HEK293 (cell line): Measurements from ENCODE around the gene PSPH.

Source experiments
- CTCF ChIA-PET: fragments of 350-600 bp; formaldehyde crosslinking; extraction: SDS; loops from one replicate; lab custom pipeline; 2021; ENCODE audit warnings: antibody characterized with exemption; lab: Yijun Ruan, JAX
- POLR2A ChIA-PET: fragments of 300-600 bp; formaldehyde crosslinking; extraction: SDS; loops from one replicate; lab custom pipeline; 2020; ENCODE audit warnings: antibody characterized with exemption, inconsistent platforms; lab: Yijun Ruan, JAX
- H3K27ac ChIP-seq: fragments of 200-500 bp; sonication (Bioruptor generic); 2 replicates; pipeline ENCODE4 v1.5.1; 2014; ENCODE audit warnings: low read depth, low read length, control low read depth, inconsistent platforms; ENCODE audit errors: extremely low read depth
- H3K36me3 ChIP-seq, 2 experiments: fragments of 200-500 bp in 1 of 2; sonication (Bioruptor generic) in 1 of 2; 1 replicate in 1 of 2; 2 replicates in 1 of 2; pipeline ENCODE4 v1.5.1; 2014 to 2017; ENCODE audit warnings: inconsistent platforms in 2 of 2, low read length in 2 of 2; ENCODE audit not compliant: control insufficient read depth in 2 of 2, insufficient read depth in 1 of 2
- H3K4me1 ChIP-seq: fragments of 200-500 bp; sonication (Bioruptor generic); 2 replicates; pipeline ENCODE4 v1.5.1; 2014; ENCODE audit warnings: mild to moderate bottlenecking, low read length, inconsistent platforms; ENCODE audit not compliant: control insufficient read depth, insufficient read depth
- H3K4me3 ChIP-seq: 2 replicates; pipeline ENCODE4 v1.5.1; 2011; ENCODE audit warnings: low read depth, mild to moderate bottlenecking, control low read depth, low read length, moderate library complexity
- H3K9me3 ChIP-seq: fragments of 200-500 bp; sonication (Bioruptor generic); 2 replicates; pipeline ENCODE4 v1.5.1; 2014; ENCODE audit warnings: low read depth, low read length, inconsistent platforms; ENCODE audit not compliant: control insufficient read depth, insufficient read depth
- FEZF1 ChIP-seq: fragments of 450-650 bp; formaldehyde crosslinking; IDR thresholded peaks from 2 replicates; pipeline ENCODE4 v1.5.1; 2016; ENCODE audit warnings: missing biosample characterization, missing genetic modification characterization
- OVOL3 ChIP-seq: fragments of 450-650 bp; formaldehyde crosslinking; IDR thresholded peaks from 2 replicates; pipeline ENCODE4 v1.5.1; 2016; ENCODE audit warnings: missing biosample characterization, missing genetic modification characterization
- REPIN1 ChIP-seq: fragments of 450-650 bp; formaldehyde crosslinking; IDR thresholded peaks from 2 replicates; pipeline ENCODE4 v1.5.1; 2017; ENCODE audit warnings: missing biosample characterization, missing genetic modification characterization, low read depth
- SETDB1 ChIP-seq: IDR thresholded peaks from one replicate; pipeline ENCODE4 v1.6.1; 2017; ENCODE audit warnings: mild to moderate bottlenecking, low read length, moderate library complexity, mixed read lengths; ENCODE audit not compliant: insufficient read length
- ZFHX2 ChIP-seq: fragments of 450-650 bp; formaldehyde crosslinking; conservative IDR thresholded peaks from 2 replicates; pipeline ENCODE4 v1.5.1; 2016; ENCODE audit warnings: missing biosample characterization, missing genetic modification characterization
- ZNF112 ChIP-seq: fragments of 450-650 bp; formaldehyde crosslinking; IDR thresholded peaks from 2 replicates; pipeline ENCODE4 v1.5.0; 2017; ENCODE audit warnings: missing biosample characterization, missing genetic modification characterization
- ZNF121 ChIP-seq: fragments of 450-650 bp; formaldehyde crosslinking; IDR thresholded peaks from 2 replicates; pipeline ENCODE4 v1.5.1; 2016; ENCODE audit warnings: missing biosample characterization, missing genetic modification characterization
- ZNF146 ChIP-seq: fragments of 450-650 bp; formaldehyde crosslinking; IDR thresholded peaks from 2 replicates; pipeline ENCODE4 v1.5.1; 2016; ENCODE audit warnings: missing biosample characterization, missing genetic modification characterization
- ZNF16 ChIP-seq: fragments of 450-650 bp; formaldehyde crosslinking; IDR thresholded peaks from 2 replicates; pipeline ENCODE4 v1.5.1; 2016; ENCODE audit warnings: low read depth, missing biosample characterization, missing genetic modification characterization
- ZNF175 ChIP-seq: fragments of 450-650 bp; formaldehyde crosslinking; IDR thresholded peaks from 2 replicates; pipeline ENCODE4 v1.5.1; 2016; ENCODE audit warnings: missing biosample characterization, missing genetic modification characterization
- ZNF19 ChIP-seq: fragments of 450-650 bp; formaldehyde crosslinking; IDR thresholded peaks from 2 replicates; pipeline ENCODE4; 2016; ENCODE audit warnings: missing biosample characterization, missing genetic modification characterization, low read depth
- ZNF2 ChIP-seq: fragments of 450-650 bp; formaldehyde crosslinking; IDR thresholded peaks from 2 replicates; pipeline ENCODE4 v1.5.1; 2016; ENCODE audit warnings: missing biosample characterization, missing genetic modification characterization
- ZNF302 ChIP-seq: fragments of 450-650 bp; formaldehyde crosslinking; IDR thresholded peaks from 2 replicates; pipeline ENCODE4 v1.5.1; 2016; ENCODE audit warnings: missing biosample characterization, missing genetic modification characterization, low read depth
- ZNF311 ChIP-seq: fragments of 450-650 bp; formaldehyde crosslinking; IDR thresholded peaks from 2 replicates; pipeline ENCODE4 v1.5.1; 2017; ENCODE audit warnings: missing biosample characterization, missing genetic modification characterization, borderline replicate concordance
- ZNF394 ChIP-seq: fragments of 450-650 bp; formaldehyde crosslinking; IDR thresholded peaks from 2 replicates; pipeline ENCODE4 v1.5.1; 2016; ENCODE audit warnings: missing biosample characterization, missing genetic modification characterization, mild to moderate bottlenecking, moderate library complexity, borderline replicate concordance
- ZNF426 ChIP-seq: fragments of 450-650 bp; formaldehyde crosslinking; IDR thresholded peaks from 2 replicates; pipeline ENCODE4 v1.5.1; 2017; ENCODE audit warnings: missing biosample characterization, missing genetic modification characterization, mild to moderate bottlenecking, inconsistent platforms, moderate library complexity
- ZNF433 ChIP-seq: fragments of 450-650 bp; formaldehyde crosslinking; IDR thresholded peaks from 2 replicates; pipeline ENCODE4 v1.5.1; 2016; ENCODE audit warnings: missing biosample characterization, missing genetic modification characterization, low read depth
- ZNF473 ChIP-seq: fragments of 450-650 bp; formaldehyde crosslinking; IDR thresholded peaks from 2 replicates; pipeline ENCODE4 v1.5.1; 2017; ENCODE audit warnings: missing biosample characterization, missing genetic modification characterization
- ZNF521 ChIP-seq: fragments of 450-650 bp; formaldehyde crosslinking; IDR thresholded peaks from 2 replicates; pipeline ENCODE4 v1.5.1; 2017; ENCODE audit warnings: missing biosample characterization, mild to moderate bottlenecking, missing genetic modification characterization
- ZNF626 ChIP-seq: fragments of 450-650 bp; sonication (Bioruptor Pico); formaldehyde crosslinking; IDR thresholded peaks from 2 replicates; pipeline ENCODE4 v1.5.1; 2018; ENCODE audit warnings: missing biosample characterization, missing genetic modification characterization, inconsistent platforms
- ZNF707 ChIP-seq: fragments of 450-650 bp; formaldehyde crosslinking; IDR thresholded peaks from 2 replicates; pipeline ENCODE4 v1.5.1; 2016; ENCODE audit warnings: missing biosample characterization, missing genetic modification characterization
- ZSCAN30 ChIP-seq: fragments of 450-650 bp; IDR thresholded peaks from 2 replicates; pipeline ENCODE4 v1.5.1; 2018; ENCODE audit warnings: missing biosample characterization, mild to moderate bottlenecking, missing genetic modification characterization, moderate library complexity
- TF ChIP-seq, protein P1 (sequence below): fragments of 450-650 bp; formaldehyde crosslinking; IDR thresholded peaks from 2 replicates; pipeline ENCODE4 v1.5.1; 2017; ENCODE audit warnings: missing biosample characterization, missing genetic modification characterization
- TF ChIP-seq, protein P2 (sequence below): fragments of 450-650 bp; formaldehyde crosslinking; IDR thresholded peaks from 2 replicates; pipeline ENCODE4 v1.5.1; 2017; ENCODE audit warnings: missing biosample characterization, missing genetic modification characterization
- TF ChIP-seq, protein P3 (sequence below): fragments of 450-650 bp; formaldehyde crosslinking; IDR thresholded peaks from 2 replicates; pipeline ENCODE4 v1.5.1; 2017; ENCODE audit warnings: missing biosample characterization, missing genetic modification characterization
- TF ChIP-seq, protein P4 (sequence below): fragments of 450-650 bp; formaldehyde crosslinking; IDR thresholded peaks from 2 replicates; pipeline ENCODE4 v1.5.1; 2016; ENCODE audit warnings: missing biosample characterization, missing genetic modification characterization
- TF ChIP-seq, protein P5 (sequence below): fragments of 450-650 bp; formaldehyde crosslinking; IDR thresholded peaks from 2 replicates; pipeline ENCODE4 v1.5.1; 2016; ENCODE audit warnings: missing biosample characterization, missing genetic modification characterization, low read depth

Gene PSPH

DNA sequence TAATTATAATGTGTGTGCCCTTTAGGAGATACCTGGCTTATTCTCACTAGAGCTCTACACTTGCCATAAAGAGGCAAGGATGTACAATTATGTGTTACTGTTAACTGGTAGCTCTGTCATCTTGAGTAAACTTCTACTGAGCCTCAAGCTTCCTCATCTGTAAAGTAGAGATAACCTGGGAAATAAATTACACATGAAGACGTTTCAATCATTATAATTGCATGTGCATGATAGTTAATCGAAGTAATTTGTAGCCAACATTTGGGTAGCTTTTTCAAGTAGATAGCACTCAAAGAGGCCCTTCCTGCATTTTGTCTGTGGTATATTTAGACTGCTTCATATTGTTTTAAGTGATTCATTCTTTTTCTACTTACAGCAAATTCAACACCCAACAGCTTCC lies 2.7 kb upstream of the PSPH start:
- peaks cover 55 to 60% of the 10 kb centered on the region in 2 experiments for H3K36me3 ChIP-seq

DNA sequence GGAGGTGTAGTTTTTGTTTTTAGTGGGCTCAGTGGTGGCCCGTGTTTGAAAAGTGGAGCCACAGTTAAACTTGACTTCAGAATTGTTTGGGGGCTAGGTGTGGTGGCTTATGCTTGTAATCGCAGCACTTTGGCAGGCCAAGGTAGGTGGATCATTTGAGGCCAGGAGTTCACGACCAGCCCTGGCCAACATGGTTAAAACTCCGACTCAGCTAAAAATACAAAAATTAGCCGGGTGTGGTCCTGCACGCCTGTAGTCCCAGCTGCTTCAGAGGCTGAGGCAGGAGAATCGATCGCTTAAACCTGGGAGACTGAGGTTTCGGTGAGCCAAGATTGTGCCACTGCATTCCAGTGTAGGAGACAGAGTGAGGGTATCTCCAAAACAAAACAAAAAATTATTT lies 2.1 kb upstream of the PSPH start:
- TF ChIP-seq ZNF426 = no peak
- TF ChIP-seq ZNF175 (tag by site-specific recombination) = no peak
- TF ChIP-seq ZNF521 = no peak
- TF ChIP-seq, protein P1, sequence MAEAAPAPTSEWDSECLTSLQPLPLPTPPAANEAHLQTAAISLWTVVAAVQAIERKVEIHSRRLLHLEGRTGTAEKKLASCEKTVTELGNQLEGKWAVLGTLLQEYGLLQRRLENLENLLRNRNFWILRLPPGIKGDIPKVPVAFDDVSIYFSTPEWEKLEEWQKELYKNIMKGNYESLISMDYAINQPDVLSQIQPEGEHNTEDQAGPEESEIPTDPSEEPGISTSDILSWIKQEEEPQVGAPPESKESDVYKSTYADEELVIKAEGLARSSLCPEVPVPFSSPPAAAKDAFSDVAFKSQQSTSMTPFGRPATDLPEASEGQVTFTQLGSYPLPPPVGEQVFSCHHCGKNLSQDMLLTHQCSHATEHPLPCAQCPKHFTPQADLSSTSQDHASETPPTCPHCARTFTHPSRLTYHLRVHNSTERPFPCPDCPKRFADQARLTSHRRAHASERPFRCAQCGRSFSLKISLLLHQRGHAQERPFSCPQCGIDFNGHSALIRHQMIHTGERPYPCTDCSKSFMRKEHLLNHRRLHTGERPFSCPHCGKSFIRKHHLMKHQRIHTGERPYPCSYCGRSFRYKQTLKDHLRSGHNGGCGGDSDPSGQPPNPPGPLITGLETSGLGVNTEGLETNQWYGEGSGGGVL (tag by site-specific recombination) = no peak
- no peak for TF ChIP-seq REPIN1 (tag by site-specific recombination)
- TF ChIP-seq SETDB1 = no peak
- TF ChIP-seq ZNF2 = no peak
- TF ChIP-seq, protein P2, sequence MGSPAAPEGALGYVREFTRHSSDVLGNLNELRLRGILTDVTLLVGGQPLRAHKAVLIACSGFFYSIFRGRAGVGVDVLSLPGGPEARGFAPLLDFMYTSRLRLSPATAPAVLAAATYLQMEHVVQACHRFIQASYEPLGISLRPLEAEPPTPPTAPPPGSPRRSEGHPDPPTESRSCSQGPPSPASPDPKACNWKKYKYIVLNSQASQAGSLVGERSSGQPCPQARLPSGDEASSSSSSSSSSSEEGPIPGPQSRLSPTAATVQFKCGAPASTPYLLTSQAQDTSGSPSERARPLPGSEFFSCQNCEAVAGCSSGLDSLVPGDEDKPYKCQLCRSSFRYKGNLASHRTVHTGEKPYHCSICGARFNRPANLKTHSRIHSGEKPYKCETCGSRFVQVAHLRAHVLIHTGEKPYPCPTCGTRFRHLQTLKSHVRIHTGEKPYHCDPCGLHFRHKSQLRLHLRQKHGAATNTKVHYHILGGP (tag by site-specific recombination) = no peak
- no peak for TF ChIP-seq ZNF626 (tag by site-specific recombination)
- TF ChIP-seq ZFHX2 = no peak
- no peak for TF ChIP-seq ZNF473
- TF ChIP-seq ZNF112 (tag by site-specific recombination) = no peak
- no peak for TF ChIP-seq FEZF1 (tag by site-specific recombination)
- TF ChIP-seq ZNF302 (tag by site-specific recombination) = no peak
- TF ChIP-seq ZNF121 (tag by site-specific recombination) = no peak
- TF ChIP-seq OVOL3 (tag by site-specific recombination) = no peak
- no peak for TF ChIP-seq ZNF16 (tag by site-specific recombination)
- TF ChIP-seq ZNF433 (tag by site-specific recombination) = no peak
- ChIA-PET POLR2A (interaction anchor here (1.6 to 2.1 kb wide), 2 partner anchors 11 to 19 kb away, joined by 7 to 20 read pairs; partner anchors contain the start of gene SUMF2), CTCF (interaction anchor here (1.0 kb wide), 1 partner anchor 21 kb away, joined by 3 read pairs; no protein-coding TSS in a partner anchor)
- Histone ChIP-seq H3K4me1 (peaks cover 15% of the 10 kb centered on the region), H3K4me3 (no peak overlapping the region), H3K36me3 (peaks cover 49 to 55% of the 10 kb centered on the region in 2 experiments), H3K9me3 (no peaks in the 10 kb centered on the region), H3K27ac (peak overlapping the region; percentile 24; the same call in 1 of the 2 replicates)

More for the DNA sequence above, 2.7 kb upstream of the PSPH start:
- Histone ChIP-seq H3K4me1 (peaks cover 13% of the 10 kb centered on the region), H3K9me3 (no peaks in the 10 kb centered on the region), H3K4me3 (no peak overlapping the region), H3K27ac (no peak overlapping the region)
- TF ChIP-seq ZNF707 (tag by site-specific recombination) = no peak
- no peak for TF ChIP-seq ZNF146 (tag by site-specific recombination)
- TF ChIP-seq ZNF473 = no peak
- TF ChIP-seq ZNF394 (tag by site-specific recombination) = no peak
- TF ChIP-seq, protein P3, sequence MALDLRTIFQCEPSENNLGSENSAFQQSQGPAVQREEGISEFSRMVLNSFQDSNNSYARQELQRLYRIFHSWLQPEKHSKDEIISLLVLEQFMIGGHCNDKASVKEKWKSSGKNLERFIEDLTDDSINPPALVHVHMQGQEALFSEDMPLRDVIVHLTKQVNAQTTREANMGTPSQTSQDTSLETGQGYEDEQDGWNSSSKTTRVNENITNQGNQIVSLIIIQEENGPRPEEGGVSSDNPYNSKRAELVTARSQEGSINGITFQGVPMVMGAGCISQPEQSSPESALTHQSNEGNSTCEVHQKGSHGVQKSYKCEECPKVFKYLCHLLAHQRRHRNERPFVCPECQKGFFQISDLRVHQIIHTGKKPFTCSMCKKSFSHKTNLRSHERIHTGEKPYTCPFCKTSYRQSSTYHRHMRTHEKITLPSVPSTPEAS (tag by site-specific recombination) = no peak
- no peak for TF ChIP-seq ZNF311 (tag by site-specific recombination)
- TF ChIP-seq ZNF19 (tag by site-specific recombination) = no peak
- TF ChIP-seq, protein P4, sequence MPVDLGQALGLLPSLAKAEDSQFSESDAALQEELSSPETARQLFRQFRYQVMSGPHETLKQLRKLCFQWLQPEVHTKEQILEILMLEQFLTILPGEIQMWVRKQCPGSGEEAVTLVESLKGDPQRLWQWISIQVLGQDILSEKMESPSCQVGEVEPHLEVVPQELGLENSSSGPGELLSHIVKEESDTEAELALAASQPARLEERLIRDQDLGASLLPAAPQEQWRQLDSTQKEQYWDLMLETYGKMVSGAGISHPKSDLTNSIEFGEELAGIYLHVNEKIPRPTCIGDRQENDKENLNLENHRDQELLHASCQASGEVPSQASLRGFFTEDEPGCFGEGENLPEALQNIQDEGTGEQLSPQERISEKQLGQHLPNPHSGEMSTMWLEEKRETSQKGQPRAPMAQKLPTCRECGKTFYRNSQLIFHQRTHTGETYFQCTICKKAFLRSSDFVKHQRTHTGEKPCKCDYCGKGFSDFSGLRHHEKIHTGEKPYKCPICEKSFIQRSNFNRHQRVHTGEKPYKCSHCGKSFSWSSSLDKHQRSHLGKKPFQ (tag by site-specific recombination) = no peak
- TF ChIP-seq ZSCAN30 (tag by site-specific recombination) = no peak
- TF ChIP-seq, protein P5, sequence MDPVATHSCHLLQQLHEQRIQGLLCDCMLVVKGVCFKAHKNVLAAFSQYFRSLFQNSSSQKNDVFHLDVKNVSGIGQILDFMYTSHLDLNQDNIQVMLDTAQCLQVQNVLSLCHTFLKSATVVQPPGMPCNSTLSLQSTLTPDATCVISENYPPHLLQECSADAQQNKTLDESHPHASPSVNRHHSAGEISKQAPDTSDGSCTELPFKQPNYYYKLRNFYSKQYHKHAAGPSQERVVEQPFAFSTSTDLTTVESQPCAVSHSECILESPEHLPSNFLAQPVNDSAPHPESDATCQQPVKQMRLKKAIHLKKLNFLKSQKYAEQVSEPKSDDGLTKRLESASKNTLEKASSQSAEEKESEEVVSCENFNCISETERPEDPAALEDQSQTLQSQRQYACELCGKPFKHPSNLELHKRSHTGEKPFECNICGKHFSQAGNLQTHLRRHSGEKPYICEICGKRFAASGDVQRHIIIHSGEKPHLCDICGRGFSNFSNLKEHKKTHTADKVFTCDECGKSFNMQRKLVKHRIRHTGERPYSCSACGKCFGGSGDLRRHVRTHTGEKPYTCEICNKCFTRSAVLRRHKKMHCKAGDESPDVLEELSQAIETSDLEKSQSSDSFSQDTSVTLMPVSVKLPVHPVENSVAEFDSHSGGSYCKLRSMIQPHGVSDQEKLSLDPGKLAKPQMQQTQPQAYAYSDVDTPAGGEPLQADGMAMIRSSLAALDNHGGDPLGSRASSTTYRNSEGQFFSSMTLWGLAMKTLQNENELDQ = no peak
- ChIA-PET POLR2A (interaction anchor here (0.6 to 2.1 kb wide), 3 partner anchors 11 to 21 kb away, joined by 3 to 20 read pairs (median 7); partner anchors contain the start of gene SUMF2), CTCF (no interaction called here)
